ENCODE results near the gene AREL1.

AREL1 gene

GRCh38 chr14:74630881-74631690 is 81.8 kb downstream of the AREL1 start:
- no peak for DNase-seq

GRCh38 chr14:74628418-74628817 is 84.5 kb downstream of the AREL1 start:
- DNase-seq = no peak

GRCh38 chr14:74627076-74627475 is 85.8 kb downstream of the AREL1 start:
- DNase-seq = no peak

GRCh38 chr14:74622257-74622656 is 90.6 kb downstream of the AREL1 start:
- no peak for DNase-seq

GRCh38 chr14:74621556-74621955 is 91.3 kb downstream of the AREL1 start:
- DNase-seq = no peak

- DNase-seq = no peak
Observed at GRCh38 chr14:74620923-74621322, 92.0 kb downstream of the AREL1 start.

GRCh38 chr14:74620497-74620921 is 92.4 kb downstream of the AREL1 start:
- no peak for DNase-seq

- no peak for DNase-seq
Observed at GRCh38 chr14:74619672-74620131, 93.2 kb downstream of the AREL1 start.

GRCh38 chr14:74618078-74618952 is 94.6 kb downstream of the AREL1 start:
- DNase-seq = no peak

GRCh38 chr14:74616996-74617700 is 95.7 kb downstream of the AREL1 start:
- DNase-seq = no peak

GRCh38 chr14:74616507-74616906 is 96.4 kb downstream of the AREL1 start:
- DNase-seq = no peak

- no peak for DNase-seq
Observed at GRCh38 chr14:74615735-74616134, 97.1 kb downstream of the AREL1 start.

GRCh38 chr14:74614508-74615495 is 98.1 kb downstream of the AREL1 start:
- no peak for DNase-seq

- no peak for DNase-seq
Observed at GRCh38 chr14:74613211-74613914, 99.5 kb downstream of the AREL1 start.

GRCh38 chr14:74612350-74613021 is 100.4 kb downstream of the AREL1 start:
- DNase-seq = peak; percentile 38

- no peak for DNase-seq
Observed at GRCh38 chr14:74611650-74612349, 101.1 kb downstream of the AREL1 start, which contains the start of gene LTBP2. LTBP2 (minus strand) TSS chr14:74612237; CDS start chr14:74611944, 293 bp downstream.
